ENCODE measurements around the gene ZBTB7A. TPM values are rescaled to one million over a fixed set of nuclear protein-coding genes. Genes with fewer than 3 reads are reported as not detected.

The ZBTB7A gene
- total RNA-seq, 1 experiment from 2014 or later: 25.9 TPM

GRCh38 chr19:4083677-4084546, 17.2 kb upstream of the ZBTB7A start:
- no peak for DNase-seq (ENCODE audit: low spot score)
- ChIA-PET CTCF (no interaction called here), POLR2A (ENCODE audit: low non-redundant PET) (no interaction called here)
- intact Hi-C loops (cut with micrococcal nuclease; ENCODE audit: unreplicated experiment): no loop called here
- Histone ChIP-seq H3K9me3 (ENCODE audit: low read depth, low read length, poor library complexity, severe bottlenecking) (no peaks in the 10 kb centered on the region), H3K4me3 (ENCODE audit: low read depth, low read length, poor library complexity, severe bottlenecking) (no peak overlapping the region), H3K27me3 (replicated peaks; ENCODE audit: insufficient read depth, low read depth, low read length, poor library complexity) (no peaks in the 10 kb centered on the region), H3K4me1 (ENCODE audit: insufficient read depth, low read length, poor library complexity, severe bottlenecking) (no peaks in the 10 kb centered on the region), H3K27ac (ENCODE audit: low read depth, low read length, poor library complexity, severe bottlenecking) (no peak overlapping the region), H3K36me3 (ENCODE audit: insufficient read depth, low read length, poor library complexity, severe bottlenecking) (no peaks in the 10 kb centered on the region)
- no TSS peak for BruUV-seq (replicated peaks)
- TF ChIP-seq EZH2 (IDR thresholded peaks at IDR 0.05; ENCODE audit: borderline replicate concordance, low read depth, low read length, poor library complexity, severe bottlenecking): no peak
- TF ChIP-seq, protein P1, sequence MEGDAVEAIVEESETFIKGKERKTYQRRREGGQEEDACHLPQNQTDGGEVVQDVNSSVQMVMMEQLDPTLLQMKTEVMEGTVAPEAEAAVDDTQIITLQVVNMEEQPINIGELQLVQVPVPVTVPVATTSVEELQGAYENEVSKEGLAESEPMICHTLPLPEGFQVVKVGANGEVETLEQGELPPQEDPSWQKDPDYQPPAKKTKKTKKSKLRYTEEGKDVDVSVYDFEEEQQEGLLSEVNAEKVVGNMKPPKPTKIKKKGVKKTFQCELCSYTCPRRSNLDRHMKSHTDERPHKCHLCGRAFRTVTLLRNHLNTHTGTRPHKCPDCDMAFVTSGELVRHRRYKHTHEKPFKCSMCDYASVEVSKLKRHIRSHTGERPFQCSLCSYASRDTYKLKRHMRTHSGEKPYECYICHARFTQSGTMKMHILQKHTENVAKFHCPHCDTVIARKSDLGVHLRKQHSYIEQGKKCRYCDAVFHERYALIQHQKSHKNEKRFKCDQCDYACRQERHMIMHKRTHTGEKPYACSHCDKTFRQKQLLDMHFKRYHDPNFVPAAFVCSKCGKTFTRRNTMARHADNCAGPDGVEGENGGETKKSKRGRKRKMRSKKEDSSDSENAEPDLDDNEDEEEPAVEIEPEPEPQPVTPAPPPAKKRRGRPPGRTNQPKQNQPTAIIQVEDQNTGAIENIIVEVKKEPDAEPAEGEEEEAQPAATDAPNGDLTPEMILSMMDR (conservative IDR thresholded peaks at IDR 0.05; ENCODE audit: low read depth, low read length): no peak

GRCh38 chr19:4082172-4082571, 15.5 kb upstream of the ZBTB7A start:
- intact Hi-C loops (cut with micrococcal nuclease; ENCODE audit: unreplicated experiment): no loop called here
- Histone ChIP-seq H3K4me1 (ENCODE audit: insufficient read depth, low read length, poor library complexity, severe bottlenecking) (peaks cover 5% of the 10 kb centered on the region), H3K27me3 (replicated peaks; ENCODE audit: insufficient read depth, low read depth, low read length, poor library complexity) (no peaks in the 10 kb centered on the region), H3K4me3 (ENCODE audit: low read depth, low read length, poor library complexity, severe bottlenecking) (no peak overlapping the region), H3K27ac (ENCODE audit: low read depth, low read length, poor library complexity, severe bottlenecking) (no peak overlapping the region), H3K9me3 (ENCODE audit: low read depth, low read length, poor library complexity, severe bottlenecking) (no peaks in the 10 kb centered on the region), H3K36me3 (ENCODE audit: insufficient read depth, low read length, poor library complexity, severe bottlenecking) (no peaks in the 10 kb centered on the region)
- no peak for DNase-seq (ENCODE audit: low spot score)
- TF ChIP-seq EZH2 (IDR thresholded peaks at IDR 0.05; ENCODE audit: borderline replicate concordance, low read depth, low read length, poor library complexity, severe bottlenecking): no peak
- TF ChIP-seq, protein P1 (conservative IDR thresholded peaks at IDR 0.05; ENCODE audit: low read depth, low read length): no peak
- no TSS peak for BruUV-seq (replicated peaks)
- ChIA-PET POLR2A (ENCODE audit: low non-redundant PET) (no interaction called here), CTCF (no interaction called here)

GRCh38 chr19:4081441-4082129, 14.9 kb upstream of the ZBTB7A start:
- ChIA-PET CTCF (interaction anchor here (0.6 to 0.7 kb wide), 2 partner anchors 15 to 125 kb away, joined by 3 to 6 read pairs; no protein-coding TSS in a partner anchor), POLR2A (ENCODE audit: low non-redundant PET) (no interaction called here)
- H3K36me3 ChIP-seq (ENCODE audit: insufficient read depth, low read length, poor library complexity, severe bottlenecking): no peaks in the 10 kb centered on the region
- H3K9me3 ChIP-seq (ENCODE audit: low read depth, low read length, poor library complexity, severe bottlenecking): no peaks in the 10 kb centered on the region
- H3K4me1 ChIP-seq (ENCODE audit: insufficient read depth, low read length, poor library complexity, severe bottlenecking): peaks cover 5% of the 10 kb centered on the region
- H3K4me3 ChIP-seq (ENCODE audit: low read depth, low read length, poor library complexity, severe bottlenecking): no peak overlapping the region
- no peak overlapping the region for H3K27ac ChIP-seq (ENCODE audit: low read depth, low read length, poor library complexity, severe bottlenecking)
- intact Hi-C loops (cut with micrococcal nuclease; ENCODE audit: unreplicated experiment): no loop called here
- peak; percentile 57 for DNase-seq (ENCODE audit: low spot score)
- H3K27me3 ChIP-seq (replicated peaks; ENCODE audit: insufficient read depth, low read depth, low read length, poor library complexity): no peaks in the 10 kb centered on the region
- no TSS peak for BruUV-seq (replicated peaks)
- TF ChIP-seq EZH2 (IDR thresholded peaks at IDR 0.05; ENCODE audit: borderline replicate concordance, low read depth, low read length, poor library complexity, severe bottlenecking): no peak
- TF ChIP-seq, protein P1 (conservative IDR thresholded peaks at IDR 0.05; ENCODE audit: low read depth, low read length): no peak

All from A673 (cell line).